Neutrophil (primary cell): ENCODE data around the gene KHNYN.

ENCODE experiments used
- H3K27ac ChIP-seq: fragments of 200-600 bp; sonication (generic); 2 replicates; pipeline ENCODE4 v1.5.1; 2016; ENCODE audit warnings: mild to moderate bottlenecking, moderate library complexity
- H3K27me3 ChIP-seq: fragments of 200-600 bp; sonication (generic); 2 replicates; pipeline ENCODE4 v1.6.0; 2016; ENCODE audit warnings: mild to moderate bottlenecking
- H3K36me3 ChIP-seq: fragments of 200-600 bp; sonication (generic); 2 replicates; pipeline ENCODE4 v1.5.1; 2017
- H3K4me1 ChIP-seq, 2 experiments: fragments of 200-600 bp in 1 of 2; sonication (generic) in 1 of 2; 1 replicate in 1 of 2; 2 replicates in 1 of 2; pipeline versions ENCODE4 v1.5.1 to v1.6.1; 2013 to 2016; ENCODE audit warnings: low read depth in 1 of 2, low read length in 1 of 2, mild to moderate bottlenecking in 1 of 2, moderate library complexity in 1 of 2; ENCODE audit not compliant: control insufficient read depth in 1 of 2, insufficient read depth in 1 of 2
- H3K4me3 ChIP-seq, 2 experiments: fragments of 200-600 bp in 1 of 2; sonication (generic) in 1 of 2; 1 replicate in 1 of 2; 2 replicates in 1 of 2; pipeline ENCODE4 v1.5.1; 2013 to 2016; ENCODE audit warnings: low read depth in 1 of 2, low read length in 1 of 2, mild to moderate bottlenecking in 1 of 2, moderate library complexity in 1 of 2
- H3K9me3 ChIP-seq: fragments of 200-600 bp; sonication (generic); 2 replicates; pipeline ENCODE4 v1.5.1; 2016
- TF ChIP-seq, protein P1 (sequence below): fragments of 200-600 bp; sonication (generic); IDR thresholded peaks from 2 replicates; pipeline ENCODE4 v1.5.1; 2016; ENCODE audit warnings: antibody characterized with exemption

Gene KHNYN

GRCh38 chr14:24429395-24430142 is at the start of gene KHNYN, which contains the start of gene CBLN3:
Gene KHNYN, plus strand, starts transcription at chr14:24429954. Its CDS starts 777 bp downstream, at chr14:24430731.
Gene CBLN3, minus strand, starts transcription at chr14:24429668. Its CDS starts 614 bp downstream, at chr14:24429054.
- Histone ChIP-seq H3K27ac (peak within 1 kb of the TSS; percentile 99), H3K27me3 (no peaks in the 10 kb centered on the region), H3K4me1 (peaks cover 49 to 50% of the 10 kb centered on the region in 2 experiments), H3K36me3 (peaks cover 32% of the 10 kb centered on the region), H3K9me3 (no peaks in the 10 kb centered on the region), H3K4me3 (peak within 1 kb of the TSS; percentile 84 to 98)
- TF ChIP-seq, protein P1, sequence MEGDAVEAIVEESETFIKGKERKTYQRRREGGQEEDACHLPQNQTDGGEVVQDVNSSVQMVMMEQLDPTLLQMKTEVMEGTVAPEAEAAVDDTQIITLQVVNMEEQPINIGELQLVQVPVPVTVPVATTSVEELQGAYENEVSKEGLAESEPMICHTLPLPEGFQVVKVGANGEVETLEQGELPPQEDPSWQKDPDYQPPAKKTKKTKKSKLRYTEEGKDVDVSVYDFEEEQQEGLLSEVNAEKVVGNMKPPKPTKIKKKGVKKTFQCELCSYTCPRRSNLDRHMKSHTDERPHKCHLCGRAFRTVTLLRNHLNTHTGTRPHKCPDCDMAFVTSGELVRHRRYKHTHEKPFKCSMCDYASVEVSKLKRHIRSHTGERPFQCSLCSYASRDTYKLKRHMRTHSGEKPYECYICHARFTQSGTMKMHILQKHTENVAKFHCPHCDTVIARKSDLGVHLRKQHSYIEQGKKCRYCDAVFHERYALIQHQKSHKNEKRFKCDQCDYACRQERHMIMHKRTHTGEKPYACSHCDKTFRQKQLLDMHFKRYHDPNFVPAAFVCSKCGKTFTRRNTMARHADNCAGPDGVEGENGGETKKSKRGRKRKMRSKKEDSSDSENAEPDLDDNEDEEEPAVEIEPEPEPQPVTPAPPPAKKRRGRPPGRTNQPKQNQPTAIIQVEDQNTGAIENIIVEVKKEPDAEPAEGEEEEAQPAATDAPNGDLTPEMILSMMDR, result peak; percentile 37

DNA sequence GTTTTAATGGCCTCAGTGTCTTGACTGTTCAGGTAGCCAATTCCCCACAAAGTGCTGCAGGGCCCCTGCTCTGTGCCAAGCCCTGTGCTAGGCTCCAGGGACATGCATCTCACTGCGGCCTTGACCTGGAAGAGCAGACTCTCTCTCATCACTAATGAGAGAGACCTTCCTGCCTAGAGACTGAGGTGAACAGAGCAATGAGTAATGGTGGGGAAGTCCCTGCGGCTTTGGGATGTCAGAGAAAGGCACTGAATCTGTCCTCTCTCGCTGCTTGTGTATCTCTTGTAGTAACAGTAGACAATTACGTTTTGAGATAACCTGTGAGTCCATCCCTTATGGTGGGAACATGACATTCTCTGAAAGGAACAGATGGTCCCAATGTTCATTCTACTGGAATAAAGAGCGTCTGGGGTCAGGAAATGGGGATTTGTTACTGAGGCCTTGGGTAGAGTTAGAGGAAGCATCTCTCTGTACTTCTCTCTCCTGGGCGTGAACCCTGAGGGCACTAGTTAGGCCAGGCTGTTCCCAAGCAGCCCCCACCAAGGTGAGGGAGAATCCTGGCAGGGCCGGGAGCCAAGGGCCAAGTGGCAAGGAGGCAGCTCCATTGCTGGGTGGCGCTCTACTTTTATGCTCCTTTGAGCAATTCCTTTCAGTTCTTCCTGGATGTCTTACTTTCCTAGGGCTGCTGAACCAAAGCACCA is 48.2 kb upstream of the KHNYN start:
- Histone ChIP-seq H3K27ac (no peak overlapping the region), H3K4me1 (no peaks in the 10 kb centered on the region), H3K36me3 (no peaks in the 10 kb centered on the region), H3K4me3 (no peak overlapping the region), H3K9me3 (no peaks in the 10 kb centered on the region), H3K27me3 (peaks cover 10% of the 10 kb centered on the region)
- TF ChIP-seq, protein P1, result no peak

- no peaks in the 10 kb centered on the region for H3K4me1 ChIP-seq
- peaks cover 5% of the 10 kb centered on the region for H3K27me3 ChIP-seq
- no peak overlapping the region for H3K4me3 ChIP-seq
- no peak overlapping the region for H3K27ac ChIP-seq
- no peaks in the 10 kb centered on the region for H3K9me3 ChIP-seq
- TF ChIP-seq, protein P1, result no peak
- H3K36me3 ChIP-seq, result no peaks in the 10 kb centered on the region
Observed at GRCh38 chr14:24382064-24382371, 47.7 kb upstream of the KHNYN start.

- H3K4me3 ChIP-seq, result no peak overlapping the region
- no peak overlapping the region for H3K27ac ChIP-seq
- no peaks in the 10 kb centered on the region for H3K36me3 ChIP-seq
- no peaks in the 10 kb centered on the region for H3K9me3 ChIP-seq
- peaks cover 5% of the 10 kb centered on the region in 2 experiments for H3K4me1 ChIP-seq
- H3K27me3 ChIP-seq, result no peaks in the 10 kb centered on the region
- TF ChIP-seq, protein P1, result no peak
Observed at GRCh38 chr14:24384169-24384568, 45.6 kb upstream of the KHNYN start.

- no peaks in the 10 kb centered on the region for H3K9me3 ChIP-seq
- H3K27ac ChIP-seq, result no peak overlapping the region
- H3K4me3 ChIP-seq, result no peak overlapping the region
- H3K27me3 ChIP-seq, result no peaks in the 10 kb centered on the region
- H3K36me3 ChIP-seq, result no peaks in the 10 kb centered on the region
- TF ChIP-seq, protein P1, result no peak
- peaks cover 12 to 18% of the 10 kb centered on the region in 2 experiments for H3K4me1 ChIP-seq
Observed at GRCh38 chr14:24385524-24385923, 44.2 kb upstream of the KHNYN start.
